SK-N-MC (cell line): ENCODE measurements around the gene DISC1.

Experiments
- DNase-seq: peaks from one replicate; pipeline ENCODE4 v3.0.0-alpha.2; 2011; ENCODE audit warnings: low read depth, low spot score
- H3K27ac ChIP-seq: fragments of 200-600 bp; sonication (generic); 2 replicates; pipeline ENCODE4 v1.5.1; 2016; ENCODE audit warnings: mixed run types
- H3K36me3 ChIP-seq: fragments of 200-600 bp; sonication (generic); 2 replicates; pipeline ENCODE4 v1.6.1; 2017; ENCODE audit warnings: antibody characterized with exemption, low read length, mixed read lengths; ENCODE audit not compliant: insufficient read depth
- H3K4me3 ChIP-seq: fragments of 200-600 bp; sonication (generic); 2 replicates; pipeline ENCODE4 v1.5.1; 2016
- H3K9ac ChIP-seq: fragments of 200-600 bp; sonication (generic); 2 replicates; pipeline ENCODE4 v1.8.0; 2017; ENCODE audit warnings: mixed run types, mixed read lengths; ENCODE audit not compliant: insufficient read length
- H3K9me3 ChIP-seq: fragments of 200-600 bp; sonication (generic); 2 replicates; pipeline ENCODE4 v1.6.1; 2017; ENCODE audit warnings: low read depth, mild to moderate bottlenecking, antibody characterized with exemption, low read length, moderate library complexity, mixed read lengths
- EZH2 ChIP-seq: fragments of 200-600 bp; sonication (generic); IDR thresholded peaks from one replicate; pipeline ENCODE4 v1.6.1; 2017; ENCODE audit warnings: antibody characterized with exemption
- FOXP2 ChIP-seq: optimal IDR thresholded peaks from 2 replicates; pipeline ENCODE3; 2011; ENCODE audit warnings: mild to moderate bottlenecking, moderate library complexity; ENCODE audit not compliant: insufficient read depth; ENCODE audit errors: extremely low read length, control extremely low read depth
- POLR2AphosphoS5 ChIP-seq: IDR thresholded peaks from 2 replicates; pipeline ENCODE4 v1.6.1; 2012; ENCODE audit warnings: mild to moderate bottlenecking, low read depth, low read length, borderline replicate concordance

DISC1 gene

GRCh38 chr1:231690059-231690458, 63.5 kb downstream of the DISC1 start:
- Histone ChIP-seq H3K9ac (no peak overlapping the region), H3K36me3 (no peaks in the 10 kb centered on the region), H3K27ac (no peak overlapping the region), H3K4me3 (no peak overlapping the region), H3K9me3 (no peaks in the 10 kb centered on the region)
- no peak for DNase-seq
- TF ChIP-seq EZH2 (no peak), POLR2AphosphoS5 (no peak), FOXP2 (no peak)

GRCh38 chr1:231691618-231692259, 65.1 kb downstream of the DISC1 start:
- Histone ChIP-seq H3K9me3 (no peaks in the 10 kb centered on the region), H3K9ac (no peak overlapping the region), H3K27ac (no peak overlapping the region), H3K4me3 (no peak overlapping the region), H3K36me3 (no peaks in the 10 kb centered on the region)
- DNase-seq: no peak
- TF ChIP-seq POLR2AphosphoS5: no peak
- TF ChIP-seq EZH2: no peak
- TF ChIP-seq FOXP2: no peak

GRCh38 chr1:231693361-231694074, 66.9 kb downstream of the DISC1 start:
- H3K9me3 ChIP-seq: no peaks in the 10 kb centered on the region
- no peak overlapping the region for H3K9ac ChIP-seq
- TF ChIP-seq FOXP2: no peak
- no peak for TF ChIP-seq EZH2
- TF ChIP-seq POLR2AphosphoS5: no peak
- H3K4me3 ChIP-seq: no peak overlapping the region
- H3K36me3 ChIP-seq: no peaks in the 10 kb centered on the region
- no peak for DNase-seq
- H3K27ac ChIP-seq: no peak overlapping the region

GRCh38 chr1:231694075-231694431, 67.5 kb downstream of the DISC1 start:
- TF ChIP-seq POLR2AphosphoS5 (no peak), FOXP2 (no peak), EZH2 (no peak)
- Histone ChIP-seq H3K4me3 (no peak overlapping the region), H3K27ac (no peak overlapping the region), H3K9me3 (no peaks in the 10 kb centered on the region), H3K9ac (no peak overlapping the region), H3K36me3 (no peaks in the 10 kb centered on the region)
- no peak for DNase-seq

- H3K9ac ChIP-seq: no peak overlapping the region
- H3K27ac ChIP-seq: no peak overlapping the region
- no peaks in the 10 kb centered on the region for H3K36me3 ChIP-seq
- no peak for DNase-seq
- no peak overlapping the region for H3K4me3 ChIP-seq
- no peaks in the 10 kb centered on the region for H3K9me3 ChIP-seq
- TF ChIP-seq FOXP2: no peak
Measured at GRCh38 chr1:231694465-231695077, 68.0 kb downstream of the DISC1 start.

GRCh38 chr1:231695439-231696255, 69.1 kb downstream of the DISC1 start:
- Histone ChIP-seq H3K27ac (no peak overlapping the region), H3K4me3 (no peak overlapping the region), H3K9ac (no peak overlapping the region), H3K36me3 (no peaks in the 10 kb centered on the region), H3K9me3 (no peaks in the 10 kb centered on the region)
- DNase-seq: no peak
- TF ChIP-seq FOXP2: no peak
- TF ChIP-seq EZH2: no peak
- TF ChIP-seq POLR2AphosphoS5: no peak

- Histone ChIP-seq H3K9me3 (no peaks in the 10 kb centered on the region), H3K4me3 (no peak overlapping the region), H3K9ac (no peak overlapping the region), H3K36me3 (no peaks in the 10 kb centered on the region), H3K27ac (no peak overlapping the region)
- no peak for DNase-seq
- no peak for TF ChIP-seq FOXP2
- TF ChIP-seq POLR2AphosphoS5: no peak
- TF ChIP-seq EZH2: no peak
Measured at GRCh38 chr1:231699784-231700183, 73.2 kb downstream of the DISC1 start.

GRCh38 chr1:231701306-231701705, 74.7 kb downstream of the DISC1 start:
- H3K9me3 ChIP-seq: no peaks in the 10 kb centered on the region
- TF ChIP-seq POLR2AphosphoS5: no peak
- no peak overlapping the region for H3K27ac ChIP-seq
- H3K9ac ChIP-seq: no peak overlapping the region
- DNase-seq: no peak
- no peaks in the 10 kb centered on the region for H3K36me3 ChIP-seq
- H3K4me3 ChIP-seq: no peak overlapping the region

- Histone ChIP-seq H3K9ac (no peak overlapping the region), H3K4me3 (no peak overlapping the region), H3K36me3 (no peaks in the 10 kb centered on the region), H3K27ac (no peak overlapping the region), H3K9me3 (no peaks in the 10 kb centered on the region)
- no peak for DNase-seq
- TF ChIP-seq POLR2AphosphoS5 (no peak), EZH2 (no peak), FOXP2 (no peak)
Measured at GRCh38 chr1:231702331-231702730, 75.7 kb downstream of the DISC1 start.
